HTR-8/SVneo (cell line): ENCODE results near the gene WDR74.
"Not testable (repeated sequence)": the region's sequence is repeated elsewhere in the genome, so short reads cannot be mapped to it uniquely, and the experiment has no call there.

Experiments
- DNase-seq: peaks from one replicate; pipeline ENCODE4 v3.0.0; 2011; ENCODE audit warnings: low spot score, mixed read lengths; ENCODE audit not compliant: insufficient read length
- FAIRE-seq: peaks from 2 replicates; lab custom pipeline; 2011; peaks lifted over from hg19 to GRCh38; lab: Jason Lieb, UNC

Gene WDR74

DNA sequence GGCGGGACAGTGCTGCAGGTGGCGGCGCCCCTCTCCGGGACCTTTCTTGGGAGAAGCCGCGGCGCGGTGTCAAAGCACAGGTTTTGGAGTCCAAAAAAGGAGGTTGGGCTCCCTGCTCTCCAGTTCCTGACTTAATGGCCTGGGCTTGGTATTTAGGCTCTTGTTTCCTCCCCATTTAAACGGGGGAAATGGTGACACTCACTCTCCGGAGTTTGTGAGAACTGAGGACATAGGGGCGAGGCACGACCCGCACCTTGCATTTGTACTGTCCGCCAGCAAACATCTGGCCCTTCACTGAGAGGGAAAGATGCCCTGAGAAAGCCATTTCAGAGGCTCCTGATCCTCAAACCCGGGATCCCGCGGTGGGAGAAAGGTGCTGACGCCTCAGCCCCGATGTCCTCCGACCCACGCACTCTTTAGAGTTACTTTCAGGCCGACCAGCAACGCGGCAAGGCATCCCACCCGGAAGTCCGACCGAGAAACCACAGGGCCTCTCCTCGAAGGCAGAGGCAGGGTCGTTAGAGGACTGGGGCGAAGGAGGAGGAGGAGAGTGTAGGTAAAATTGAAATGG is 2.9 kb upstream of the WDR74 start:
- FAIRE-seq = no peak
- DNase-seq = no peak

DNA sequence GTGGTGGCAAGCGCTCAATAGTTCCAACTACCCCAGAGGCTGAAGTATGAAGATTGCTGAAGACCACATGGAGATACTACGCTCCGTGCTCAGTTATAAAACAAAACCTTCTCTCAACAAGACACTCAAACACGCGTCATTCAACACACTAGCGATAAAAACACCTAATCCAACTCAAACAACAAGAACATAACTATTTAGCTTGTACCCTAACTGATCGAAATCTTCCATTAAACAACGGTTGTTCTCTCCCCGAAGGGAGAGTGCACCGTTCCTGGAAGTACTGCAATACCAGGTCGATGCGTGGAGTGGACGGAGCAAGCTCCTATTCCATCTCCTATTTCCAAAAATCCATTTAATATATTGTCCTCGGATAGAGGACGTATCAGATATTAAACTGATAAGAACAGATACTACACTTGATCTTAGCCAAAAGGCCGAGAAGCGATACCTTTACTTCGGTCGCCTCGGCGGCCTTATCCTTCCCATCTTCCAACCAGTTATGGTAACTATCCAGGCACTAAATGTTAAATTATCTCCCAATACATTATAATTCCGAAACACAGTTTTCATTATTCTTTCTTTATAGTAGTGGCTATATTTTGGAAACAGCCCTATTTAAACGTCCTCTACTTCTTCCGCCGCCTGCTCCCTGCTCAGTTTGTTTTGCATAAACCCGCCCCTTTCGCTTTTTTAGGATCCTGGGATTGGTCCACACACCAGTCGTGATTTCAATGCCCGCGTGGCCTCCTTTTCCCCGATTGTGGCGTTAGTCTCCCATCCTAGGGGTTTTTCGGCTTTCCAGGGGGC is 2.2 kb upstream of the WDR74 start:
- peak; percentile 95 for FAIRE-seq

DNA sequence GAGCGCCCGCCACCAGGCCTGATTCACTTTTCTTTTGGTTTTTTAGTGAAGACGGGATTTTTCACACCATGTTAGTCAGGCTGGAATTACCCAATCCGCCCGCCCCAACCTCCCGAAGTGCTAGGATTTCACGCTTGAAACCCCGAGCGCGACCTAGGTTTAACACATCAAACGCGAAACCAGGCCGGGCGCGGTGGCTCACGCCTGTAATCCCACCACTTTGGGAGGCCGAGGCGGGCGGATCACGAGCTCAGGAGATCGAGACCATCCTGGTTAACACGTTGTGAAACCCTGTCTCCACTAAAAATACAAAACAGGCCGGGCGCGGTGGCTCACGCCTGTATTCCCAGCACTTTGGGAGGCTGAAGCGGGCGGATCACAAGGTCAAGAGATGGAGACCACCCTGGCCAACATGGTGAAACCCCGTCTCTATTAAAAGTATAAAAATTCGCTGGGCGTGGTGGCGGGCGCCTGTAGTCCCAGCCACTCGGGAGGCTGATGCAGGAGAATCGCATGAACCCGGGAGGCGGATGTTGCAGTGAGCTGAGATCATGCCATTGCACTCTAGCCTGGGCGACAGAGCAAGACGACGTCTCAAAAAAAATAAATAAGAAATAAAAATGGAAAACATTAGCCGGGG is 1.5 kb upstream of the WDR74 start:
- DNase-seq, FAIRE-seq: not testable (repeated sequence)

More for the DNA sequence above, 2.2 kb upstream of the WDR74 start:
- peak; percentile 89 for DNase-seq

DNA sequence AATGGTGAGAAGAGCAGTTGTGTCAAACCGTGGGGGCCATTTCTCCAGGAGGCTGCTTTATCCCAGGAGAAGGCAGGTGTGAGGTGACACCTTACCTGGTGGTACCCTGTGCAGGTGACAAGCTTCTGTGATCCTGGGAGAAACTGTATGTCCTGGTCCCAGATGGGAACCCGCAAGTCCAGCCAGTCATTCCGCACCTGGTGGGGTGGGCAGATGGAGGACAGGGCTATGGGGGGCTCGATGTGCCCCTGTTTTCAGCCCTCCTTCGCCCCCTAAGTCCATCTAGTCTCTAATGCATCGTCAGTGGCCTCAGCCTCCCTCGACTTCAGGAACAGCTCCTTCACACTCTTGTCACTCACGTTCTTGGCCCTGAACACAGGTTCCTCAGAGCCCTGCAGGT is 4.1 kb downstream of the WDR74 start:
- FAIRE-seq (no peak), DNase-seq (no peak)

DNA sequence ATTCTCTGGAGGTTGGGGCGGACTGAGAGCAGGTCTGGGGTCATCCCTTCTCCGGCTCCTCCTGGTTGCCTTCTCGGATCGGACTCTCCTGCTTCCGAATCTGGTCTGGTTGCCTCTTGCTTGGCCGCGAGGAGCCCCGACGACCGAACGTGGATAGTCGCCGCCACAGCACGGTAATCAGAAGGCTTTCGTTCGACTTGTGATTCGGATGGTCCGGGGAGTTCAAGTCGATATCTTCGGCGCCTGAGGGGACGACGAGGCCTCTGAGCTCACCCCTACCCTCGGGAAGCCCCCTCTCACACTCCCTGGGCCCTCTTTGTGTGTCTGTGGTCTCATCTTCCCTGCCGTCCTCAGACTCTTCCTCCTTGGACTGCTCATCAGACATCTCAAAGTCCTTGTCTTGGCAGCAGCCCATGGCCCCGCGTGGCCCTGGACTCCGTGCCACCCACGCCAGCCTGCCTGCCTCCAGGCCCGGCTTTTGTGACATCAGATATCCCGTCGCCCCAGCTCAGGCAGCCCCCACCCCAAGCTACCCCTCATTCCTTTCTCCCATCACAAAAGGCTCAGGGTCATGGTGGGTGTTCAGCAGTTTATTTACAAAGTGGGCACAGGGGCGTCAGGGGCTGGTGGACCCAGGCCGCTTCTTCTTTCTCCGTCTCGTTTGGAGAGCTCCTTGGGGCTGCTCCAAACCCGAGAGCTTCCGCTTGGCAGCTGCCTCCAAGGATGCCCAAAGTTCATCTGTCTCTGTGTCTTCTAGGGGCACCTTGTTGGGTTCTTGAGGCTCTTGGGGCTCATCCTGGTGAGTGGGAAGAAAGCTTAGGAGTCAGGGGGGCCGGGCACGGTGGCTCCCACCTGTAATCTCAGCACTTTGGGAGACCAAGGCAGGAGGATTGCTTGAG is 6.8 kb downstream of the WDR74 start, which contains the start of gene TEX54:
TEX54 (minus strand) TSS at position 506 of the 899 bp plus-strand sequence.
- DNase-seq = no peak
- FAIRE-seq = no peak

DNA sequence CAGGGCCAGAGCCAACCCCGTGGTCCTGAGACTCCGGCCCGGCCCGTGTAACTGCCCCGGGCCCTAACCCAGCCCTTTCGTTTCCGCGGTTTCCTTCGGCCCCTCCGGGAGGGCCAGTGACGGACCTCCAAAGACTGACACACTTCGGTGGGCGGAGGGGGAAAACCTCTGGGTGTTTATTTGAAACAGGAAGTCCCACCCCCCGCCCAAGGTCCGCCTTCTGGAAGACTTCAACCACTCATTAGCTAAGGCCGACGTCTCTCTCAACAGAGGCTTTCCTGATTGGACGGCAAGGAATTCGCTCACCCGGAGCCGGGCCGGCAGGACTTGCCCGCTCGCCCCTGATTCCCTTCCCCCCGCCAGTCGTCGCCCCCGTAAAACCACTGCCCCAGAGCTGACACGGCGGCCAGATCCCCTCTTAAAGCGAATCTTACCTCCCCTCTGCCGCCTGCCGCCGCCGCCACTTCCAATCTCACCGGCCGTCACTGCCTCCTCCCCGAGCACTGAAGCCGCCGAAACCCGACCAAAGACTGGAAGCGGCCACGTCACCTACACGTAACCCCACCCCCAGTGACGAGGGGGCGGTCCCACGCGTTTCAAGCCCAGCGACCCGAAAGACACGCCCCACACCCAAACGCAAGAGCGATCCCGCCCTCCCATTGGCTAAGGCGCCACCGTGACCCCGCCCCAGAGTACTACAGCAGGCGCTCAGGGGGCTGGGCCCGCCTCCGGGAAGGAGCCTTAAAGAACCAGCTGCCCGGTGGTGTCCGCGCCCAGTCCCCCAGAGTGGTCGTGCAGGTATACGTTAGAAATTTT is 7.7 kb downstream of the WDR74 start, which contains the start of gene STX5:
STX5 (minus strand) TSS at position 532 of the 816 bp plus-strand sequence. CDS start 808 bp downstream, outside the sequence.
- no peak for FAIRE-seq
- peak; percentile 92 for DNase-seq

DNA sequence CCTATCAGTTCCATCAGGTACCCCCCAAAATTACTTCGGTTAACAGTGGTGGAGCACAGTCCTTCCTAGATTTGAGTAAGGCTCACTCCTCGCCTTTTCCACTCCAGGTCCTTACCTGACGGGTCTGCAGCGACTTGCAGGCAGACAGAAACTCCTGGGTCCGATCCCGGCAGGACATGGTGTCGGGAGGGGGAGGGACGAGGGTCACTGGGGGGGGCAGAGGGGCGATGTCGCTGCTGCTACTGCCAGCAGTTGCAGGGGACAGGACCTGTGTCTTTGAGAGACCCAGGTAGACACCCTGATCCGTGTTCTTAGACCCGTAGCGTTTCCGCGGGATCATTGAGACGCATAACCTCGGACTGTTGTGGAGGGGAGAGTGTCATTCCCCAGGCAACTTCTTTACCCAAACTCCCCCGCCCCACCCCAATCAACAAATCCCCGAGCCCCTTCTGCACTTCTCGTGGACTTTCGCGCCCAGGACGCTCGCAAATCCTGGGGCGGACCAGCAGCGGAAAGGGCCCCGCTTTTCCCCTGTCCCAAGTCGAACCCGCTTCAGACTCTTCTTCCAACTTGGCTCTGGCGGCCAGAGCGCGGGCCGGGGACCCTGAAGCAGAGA is 8.4 kb downstream of the WDR74 start:
- no peak for FAIRE-seq
- DNase-seq = peak; percentile 40

DNA sequence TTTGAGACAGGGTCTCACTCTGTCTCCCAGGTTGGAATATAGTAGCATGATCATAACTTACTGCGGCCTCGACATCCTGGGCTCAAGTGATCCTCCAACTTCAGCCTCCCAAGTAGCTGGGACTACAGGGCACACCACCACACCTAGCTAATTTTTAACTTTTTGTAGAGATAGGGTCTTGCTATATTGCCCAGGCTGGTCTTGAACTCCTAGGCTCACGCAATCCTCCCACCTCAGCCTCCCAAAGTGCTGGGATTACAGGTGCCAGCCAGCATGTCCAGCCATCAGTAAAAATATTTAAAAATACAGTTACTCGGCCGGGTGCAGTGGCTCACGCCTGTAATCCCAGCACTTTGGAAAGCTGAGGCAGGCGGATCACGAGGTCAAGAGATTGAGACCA is 11.3 kb downstream of the WDR74 start:
- DNase-seq, FAIRE-seq: not testable (repeated sequence)

DNA sequence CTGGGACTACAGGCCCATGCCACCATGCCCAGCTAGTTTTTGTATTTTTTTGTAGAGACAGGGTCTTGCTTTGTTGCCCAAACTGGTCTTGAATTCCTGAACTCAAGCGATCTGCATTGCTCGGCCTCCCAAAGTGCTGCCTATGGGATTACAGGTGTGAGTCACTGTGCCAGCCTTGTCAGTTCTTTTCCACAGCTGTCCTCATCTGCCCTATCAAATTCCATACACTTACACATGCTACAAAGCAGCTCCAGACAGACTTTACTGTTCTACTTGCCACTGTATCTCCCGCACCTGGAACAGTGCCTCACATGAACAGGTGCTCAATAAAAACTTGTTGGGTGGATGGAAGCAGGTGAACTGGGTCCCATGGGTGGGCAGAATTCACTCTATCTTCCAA is 15.7 kb downstream of the WDR74 start:
- DNase-seq (no peak), FAIRE-seq (no peak)

DNA sequence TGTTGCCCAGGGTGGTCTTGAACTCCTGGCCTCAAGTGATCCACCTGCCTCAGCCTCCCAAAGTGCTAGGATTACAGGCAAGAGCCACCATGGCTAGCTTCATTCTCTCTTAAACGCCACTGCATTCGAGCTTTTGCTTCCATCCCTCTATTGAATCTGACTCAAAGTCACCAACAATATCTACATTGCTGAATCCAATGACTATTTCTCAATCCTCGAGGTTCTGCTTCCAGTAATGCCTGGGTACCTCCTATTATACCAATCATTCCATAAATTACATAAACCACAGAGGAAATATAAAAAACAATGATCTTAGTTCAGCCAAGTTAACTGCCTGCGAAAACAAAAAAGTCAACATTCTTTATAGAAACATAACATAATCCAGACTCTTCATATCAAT is 22.3 kb downstream of the WDR74 start:
- FAIRE-seq (no peak), DNase-seq (no peak)

DNA sequence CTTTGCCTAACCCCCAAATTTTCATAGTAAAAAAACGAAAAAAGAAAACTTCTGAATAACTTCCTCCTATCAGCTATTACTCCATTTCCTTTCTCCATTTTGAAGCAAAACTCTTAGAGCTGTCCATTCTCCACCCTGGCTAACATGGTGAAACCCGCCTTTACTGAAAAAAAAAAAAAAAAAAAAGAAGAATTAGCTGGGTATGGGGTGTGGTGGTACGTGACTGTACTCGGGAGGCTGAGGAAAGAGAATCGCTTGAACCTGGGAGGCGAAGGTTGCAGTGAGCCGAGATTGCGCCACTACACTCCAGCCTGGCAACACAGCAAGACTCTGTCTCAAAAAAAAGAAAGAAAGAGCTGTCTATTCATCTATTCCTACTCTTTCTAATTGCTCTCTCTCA is 22.8 kb downstream of the WDR74 start:
- no peak for DNase-seq
- FAIRE-seq = no peak

DNA sequence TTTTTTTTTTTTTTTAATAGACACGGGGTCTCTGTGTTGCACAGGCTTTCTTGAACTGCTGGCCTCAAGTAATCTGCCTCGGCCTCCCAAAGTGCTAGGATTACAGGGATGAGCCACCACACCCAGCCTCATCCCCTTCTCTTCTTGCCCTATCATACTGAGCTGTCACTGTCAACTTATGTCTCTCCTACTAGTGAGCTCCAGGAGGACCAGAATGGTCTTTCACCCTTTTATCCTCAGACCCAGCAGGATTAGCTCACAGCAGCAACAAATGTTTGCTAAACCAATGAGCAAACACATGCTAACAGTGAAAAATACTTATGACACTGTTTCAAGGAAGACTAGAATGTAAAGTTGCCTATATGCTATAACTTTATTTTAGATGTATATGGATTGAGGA is 27.7 kb downstream of the WDR74 start:
- FAIRE-seq = no peak

DNA sequence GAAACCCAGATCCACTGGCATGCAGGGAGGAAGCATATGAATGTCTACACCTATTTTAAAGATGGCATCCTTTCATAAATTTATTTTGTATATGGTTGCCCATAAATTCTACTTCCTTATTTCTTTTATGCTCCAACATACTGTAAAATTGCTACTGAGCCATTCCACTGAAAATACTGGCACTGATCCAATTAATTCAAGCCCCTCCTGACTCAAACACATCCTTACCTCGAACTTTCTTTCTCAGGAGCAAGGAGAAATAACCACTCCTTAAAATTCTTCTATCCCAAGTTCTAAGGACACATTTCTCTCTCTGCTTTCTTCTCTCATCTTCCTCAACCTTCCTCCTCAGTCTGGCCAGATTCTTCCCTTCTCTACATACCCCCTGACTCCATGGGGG is 28.6 kb downstream of the WDR74 start:
- no peak for DNase-seq

More for the DNA sequence above, 27.7 kb downstream of the WDR74 start:
- no peak for DNase-seq

DNA sequence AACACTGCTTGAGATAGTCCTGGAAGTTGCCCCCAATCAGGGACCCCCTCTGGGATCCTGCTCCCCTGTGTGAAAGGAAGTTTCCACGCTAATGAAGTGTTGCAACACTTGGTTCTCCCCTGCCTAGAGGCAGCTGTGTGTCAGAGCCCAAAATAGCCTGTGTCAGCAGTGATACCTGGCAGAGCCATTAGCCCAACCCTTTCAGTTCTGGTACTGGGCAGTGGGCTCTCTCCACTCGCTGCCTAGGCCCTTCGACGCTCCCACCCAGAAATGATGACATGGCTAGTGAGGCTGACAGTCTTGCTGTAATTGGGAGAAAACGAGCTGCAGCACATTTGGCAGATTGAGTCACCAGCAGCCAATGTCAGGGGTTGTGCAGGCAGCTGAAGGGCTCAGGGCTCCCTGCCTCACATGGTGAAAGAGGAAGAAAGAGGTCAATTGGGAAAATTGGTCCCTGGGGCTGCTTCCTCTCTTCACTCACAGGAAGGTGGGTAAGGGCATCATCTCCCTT is 32.7 kb downstream of the WDR74 start:
- DNase-seq (no peak), FAIRE-seq (no peak)

More for the DNA sequence above, 28.6 kb downstream of the WDR74 start:
- FAIRE-seq = no peak

DNA sequence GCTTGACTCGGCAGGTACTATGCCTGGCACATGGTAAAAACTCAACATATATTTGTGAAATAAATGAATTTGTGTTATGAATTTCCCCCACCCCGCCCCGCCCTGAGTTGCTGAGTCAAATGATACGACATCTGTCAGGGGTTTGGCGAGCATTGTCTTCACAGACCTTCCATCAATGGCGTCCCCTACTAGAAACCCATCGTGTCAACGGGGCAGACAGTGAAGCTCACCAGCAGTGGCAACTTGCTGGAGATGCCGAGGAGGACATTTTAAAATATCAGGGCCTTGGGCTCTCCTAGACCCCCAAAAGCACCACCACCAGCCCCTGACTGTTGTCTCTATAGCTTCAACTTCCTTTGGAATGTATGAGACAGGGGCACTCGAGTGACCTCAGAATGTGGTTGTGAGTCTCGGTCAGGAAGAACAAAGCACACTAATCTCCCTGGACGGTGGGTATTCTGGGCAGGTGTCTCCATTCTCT is 33.4 kb downstream of the WDR74 start:
- FAIRE-seq (no peak), DNase-seq (no peak)

DNA sequence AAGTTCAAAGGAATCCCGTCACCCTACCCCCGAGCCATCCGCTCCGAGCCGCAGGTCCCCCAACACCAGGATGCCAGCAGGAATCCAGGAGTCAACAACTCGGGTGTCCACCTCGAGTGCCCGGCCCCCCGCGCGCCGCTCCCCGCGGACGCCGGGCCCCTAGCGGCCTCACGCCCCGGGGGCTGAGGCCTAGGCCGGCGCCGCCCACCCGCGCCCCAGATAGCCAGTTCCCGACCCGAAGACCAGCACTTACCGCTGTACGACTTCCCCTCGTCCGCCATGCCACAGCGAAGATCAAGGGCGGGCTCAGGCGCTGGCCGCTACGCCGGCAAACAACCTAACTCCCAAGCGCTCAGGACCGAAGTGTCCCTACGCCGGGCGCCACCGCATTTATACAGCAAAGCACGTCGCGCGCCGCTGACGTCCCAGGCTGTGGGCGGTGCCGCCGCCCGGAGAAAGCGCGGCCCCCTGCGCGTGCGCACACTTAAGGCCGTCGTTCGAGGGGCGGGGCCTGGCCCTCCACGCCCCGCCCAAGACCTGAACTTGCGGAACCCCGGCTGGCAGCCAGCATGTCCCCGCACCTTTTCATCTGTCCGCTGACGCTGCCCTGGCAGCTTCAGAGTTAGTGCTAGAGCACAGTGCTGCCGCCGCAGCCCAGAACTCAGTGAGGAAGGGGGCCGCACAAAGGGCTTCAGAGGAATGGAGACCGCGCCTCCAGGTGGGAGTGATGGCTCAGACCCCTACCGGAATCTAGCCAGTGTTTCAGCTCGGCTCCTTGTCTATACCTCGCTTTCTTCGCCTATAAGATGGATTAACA is 34.1 kb downstream of the WDR74 start, which contains the start of gene NXF1:
NXF1 (minus strand) TSS at position 365 of the 817 bp plus-strand sequence; CDS start at position 281, 84 bp downstream.
- FAIRE-seq (no peak), DNase-seq (peak; percentile 87)

DNA sequence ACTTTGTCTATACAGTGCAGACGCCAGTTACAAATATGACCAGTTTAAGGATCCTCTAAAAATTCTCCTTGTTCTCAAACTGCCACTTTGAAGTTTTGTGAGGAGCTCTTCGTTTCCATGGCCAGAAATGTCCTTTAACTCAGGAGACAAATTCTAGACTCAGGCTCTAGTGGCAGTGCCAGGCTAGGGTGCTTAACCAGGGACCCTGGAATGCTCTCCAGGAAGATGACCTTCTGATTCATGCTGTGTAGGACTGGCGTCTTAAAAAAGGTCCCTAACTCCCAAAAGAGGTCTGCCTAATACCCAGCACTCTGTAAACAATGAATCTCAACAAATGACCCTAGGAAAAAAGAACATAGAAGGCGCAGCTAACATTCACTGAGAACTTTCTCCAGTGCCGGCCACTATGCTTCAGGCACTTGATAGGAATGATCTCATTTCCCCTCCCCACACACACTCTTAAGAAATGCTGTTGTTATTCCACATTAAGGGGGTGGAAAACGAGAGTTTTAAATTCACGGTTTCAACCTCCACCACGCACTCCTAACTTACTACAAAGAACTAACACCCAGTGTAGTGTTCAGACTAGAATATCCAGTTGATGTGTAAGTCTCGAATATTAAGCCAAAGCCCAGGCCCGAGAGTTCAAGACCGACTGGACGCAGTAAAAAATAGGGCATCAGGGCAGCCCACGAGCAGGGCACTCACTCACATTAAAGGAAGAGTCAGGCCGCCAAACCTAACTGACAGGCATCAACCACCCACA is 34.9 kb downstream of the WDR74 start:
- DNase-seq (no peak), FAIRE-seq (no peak)
